Iris pigment epithelial cell (primary cell): ENCODE results near the gene NOXO1.
"Not testable (repeated sequence)": the region's sequence is repeated elsewhere in the genome, so short reads cannot be mapped to it uniquely, and the experiment has no call there.

ENCODE experiments used
- DNase-seq: peaks from one replicate; pipeline ENCODE4 v3.0.0-alpha.2; 2011; ENCODE audit warnings: low read depth

Gene NOXO1

DNA sequence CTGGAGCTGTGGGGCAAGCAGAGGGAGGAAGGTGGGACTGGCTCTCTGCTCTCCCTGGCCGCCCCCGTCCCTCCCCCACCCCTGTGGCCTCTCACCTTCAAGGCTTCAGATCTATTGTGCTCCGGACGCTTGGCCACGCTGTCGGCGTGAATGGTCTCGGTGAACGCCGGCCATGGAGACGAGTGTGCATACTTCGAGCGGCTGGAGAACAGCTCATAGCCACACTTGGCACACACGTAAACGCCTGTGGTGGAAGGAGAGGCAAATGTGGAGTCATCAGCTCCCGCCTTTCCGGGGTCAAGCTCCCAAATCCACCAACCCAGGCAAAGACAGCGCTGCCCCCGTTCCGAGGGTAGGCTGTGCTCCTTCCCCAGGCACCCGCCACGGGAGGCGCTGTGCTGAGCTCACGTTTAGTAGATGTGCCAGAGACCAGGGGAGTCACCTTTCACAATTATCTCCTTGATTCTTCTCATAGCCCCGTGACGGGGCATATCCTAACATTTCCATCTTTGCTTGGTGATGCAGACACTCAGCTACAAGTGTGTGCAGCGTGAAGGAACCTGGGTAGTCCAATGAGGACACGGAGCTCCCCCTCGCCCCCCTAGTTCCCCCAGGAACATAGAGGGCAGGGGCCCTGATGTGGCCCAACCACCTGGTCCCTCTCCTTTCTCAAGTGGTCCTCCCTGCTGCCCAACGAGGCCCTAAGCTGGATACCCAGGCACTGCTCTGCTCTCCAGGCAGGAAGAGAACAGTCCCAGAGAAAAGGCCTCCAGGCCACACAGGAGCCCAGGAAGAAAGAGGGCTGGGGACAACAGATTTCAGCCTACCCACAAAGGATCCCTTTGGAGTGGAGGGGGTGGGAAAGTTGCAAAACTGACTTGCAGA, 39.9 kb downstream of the NOXO1 start:
- peak; percentile 63 for DNase-seq

DNA sequence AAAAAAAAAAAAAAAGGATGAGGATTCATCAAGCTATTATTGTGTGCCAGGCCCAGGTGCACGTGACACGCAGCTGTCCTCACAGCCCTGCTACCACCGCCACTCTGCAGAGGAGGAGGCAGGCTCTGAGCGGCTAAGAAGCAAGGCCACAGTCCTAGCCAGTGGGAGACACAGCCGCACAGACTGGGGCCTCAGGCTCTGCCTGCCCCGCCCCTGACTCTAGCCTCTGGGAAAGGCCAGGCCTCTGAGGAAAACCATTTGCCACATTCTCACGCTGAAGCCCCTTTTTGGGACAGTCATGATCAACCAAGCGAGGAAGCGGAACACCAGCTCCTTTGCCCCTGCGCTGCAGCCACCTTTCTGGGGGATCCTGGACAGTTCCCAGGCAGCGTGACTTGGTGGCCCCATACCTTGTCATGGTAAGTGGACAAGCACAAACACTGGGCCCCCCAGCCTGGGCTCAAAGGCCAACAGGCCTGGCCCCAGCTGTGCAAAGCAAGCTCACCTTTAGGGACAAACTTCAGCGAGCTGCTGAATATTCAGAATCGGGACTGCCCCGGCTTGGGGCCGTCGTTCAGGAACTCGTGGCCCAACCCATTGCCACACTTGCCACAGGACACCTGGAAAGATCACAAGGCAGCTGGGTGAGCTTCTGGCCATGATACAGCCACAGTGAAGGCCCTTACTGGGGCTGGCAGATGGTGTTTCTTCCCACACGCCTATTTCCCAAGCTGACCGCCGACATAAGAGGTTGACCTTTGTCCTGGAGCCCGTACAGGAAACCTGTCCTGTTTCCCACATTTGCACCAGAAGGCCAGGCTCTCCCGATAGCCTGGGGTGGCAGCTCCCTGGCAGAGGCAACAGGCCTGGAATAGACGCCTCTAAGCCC, 40.8 kb downstream of the NOXO1 start:
- no peak for DNase-seq

DNA sequence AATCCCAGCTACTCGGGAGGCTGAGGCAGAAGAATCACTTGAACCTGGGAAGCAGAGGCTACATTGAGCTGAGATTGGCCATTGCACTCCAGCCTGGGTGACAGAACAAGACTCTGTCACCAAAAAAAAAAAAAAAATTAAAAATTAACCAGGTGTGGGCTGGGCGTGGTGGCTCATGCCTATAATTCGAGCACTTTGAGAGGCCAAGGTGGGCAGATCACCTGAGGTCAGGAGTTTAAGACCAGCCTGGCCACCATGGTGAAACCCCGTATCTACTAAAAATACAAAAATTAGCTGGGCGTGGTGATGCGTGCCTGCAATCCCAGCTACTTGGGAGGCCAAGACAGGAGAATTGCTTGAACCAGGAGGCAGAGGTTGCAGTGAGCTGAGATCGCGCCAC, 41.4 kb downstream of the NOXO1 start:
- DNase-seq: not testable (repeated sequence)

DNA sequence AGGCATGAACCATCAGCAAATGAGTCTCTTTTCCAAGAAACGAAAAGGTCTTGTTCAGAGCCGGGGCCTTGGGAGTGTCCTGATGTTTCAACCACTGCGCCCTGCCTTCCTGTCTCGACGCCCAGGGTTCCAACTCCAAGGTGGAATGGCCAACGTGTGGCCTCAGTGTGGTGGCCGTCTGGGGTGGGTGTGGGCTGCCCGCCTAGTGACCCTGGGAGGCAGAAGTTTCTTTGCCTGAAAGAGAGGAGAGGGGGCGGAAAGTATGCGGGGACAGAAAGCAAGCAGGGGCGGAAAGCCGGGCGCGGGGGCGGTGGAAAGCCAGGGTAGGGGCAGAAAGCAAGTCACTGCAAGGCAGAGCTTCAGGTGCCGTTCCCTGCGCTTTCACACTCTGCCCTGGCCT, 42.4 kb downstream of the NOXO1 start:
- DNase-seq: no peak

DNA sequence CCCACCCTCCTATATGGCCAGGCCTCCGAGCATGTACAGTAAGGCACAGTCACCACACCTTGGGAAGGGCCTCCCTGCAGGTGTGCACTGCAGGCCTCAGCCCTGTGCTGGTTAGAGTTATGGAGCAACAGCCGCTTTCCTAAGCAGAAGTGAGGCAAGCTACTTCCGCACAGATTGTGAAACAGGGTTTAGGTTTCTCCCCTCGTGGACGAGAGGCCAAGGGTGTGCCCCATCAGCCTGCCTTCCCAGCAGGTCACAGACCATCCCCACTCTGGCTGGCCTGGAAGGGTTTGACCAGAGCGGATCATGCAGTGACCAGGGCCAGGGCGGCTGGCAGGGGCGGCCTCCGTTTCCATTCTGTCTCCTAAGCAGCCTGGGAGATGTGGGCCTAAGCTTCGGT, 43.0 kb downstream of the NOXO1 start:
- DNase-seq: no peak

DNA sequence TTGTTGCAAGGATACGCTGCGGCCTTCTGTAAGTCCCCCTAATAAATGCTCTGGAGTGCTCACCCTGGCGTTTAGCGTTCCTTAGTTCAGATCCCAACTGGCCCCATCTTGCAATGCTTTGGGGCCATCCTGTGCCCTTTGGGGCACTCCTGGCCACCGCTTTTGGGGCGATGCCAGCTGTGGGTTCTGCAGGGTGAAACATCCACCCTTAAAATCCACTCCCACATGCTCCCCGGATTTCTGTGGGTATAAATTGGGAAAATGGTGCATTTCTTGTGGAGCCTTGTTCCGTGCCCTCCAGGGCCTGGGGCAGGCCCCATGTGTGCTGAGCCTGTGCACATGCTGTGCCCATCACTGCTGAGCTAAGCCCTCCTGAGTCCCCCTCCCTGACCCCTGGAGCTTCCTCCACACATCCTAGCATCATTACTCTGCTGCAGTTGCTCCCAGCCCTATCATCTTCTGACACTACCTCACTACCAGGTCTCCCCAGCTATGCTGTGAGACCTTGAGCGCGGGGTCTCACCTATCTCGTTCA, 44.3 kb downstream of the NOXO1 start:
- no peak for DNase-seq

DNA sequence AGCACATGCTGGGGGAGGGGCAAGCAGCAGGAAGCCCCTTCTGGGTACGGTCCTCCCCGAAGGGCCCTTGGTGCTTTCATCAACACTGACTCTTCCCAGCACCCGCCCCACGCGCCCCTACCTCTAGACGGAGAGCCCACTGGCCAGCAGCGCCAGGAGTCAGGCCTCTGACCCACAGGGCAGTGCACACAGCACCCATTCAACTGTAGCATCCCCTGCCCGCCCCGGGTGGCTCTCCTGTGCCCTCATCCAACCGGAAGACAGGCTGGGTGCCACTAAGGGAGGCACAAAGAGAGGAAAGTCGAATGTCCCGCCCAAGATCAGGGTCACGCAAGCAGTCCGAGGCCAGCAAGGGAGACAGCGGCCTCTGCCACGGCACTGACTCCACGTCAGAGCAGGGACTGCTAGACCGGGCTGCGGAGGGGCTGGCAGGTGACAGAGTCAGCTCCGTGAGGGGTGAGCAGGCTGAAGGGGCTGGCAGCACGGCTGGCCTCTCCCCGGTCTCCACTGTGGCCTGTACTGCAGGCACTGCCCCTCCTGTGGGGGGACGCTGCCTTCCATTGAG, 48.1 kb downstream of the NOXO1 start:
- DNase-seq: no peak

DNA sequence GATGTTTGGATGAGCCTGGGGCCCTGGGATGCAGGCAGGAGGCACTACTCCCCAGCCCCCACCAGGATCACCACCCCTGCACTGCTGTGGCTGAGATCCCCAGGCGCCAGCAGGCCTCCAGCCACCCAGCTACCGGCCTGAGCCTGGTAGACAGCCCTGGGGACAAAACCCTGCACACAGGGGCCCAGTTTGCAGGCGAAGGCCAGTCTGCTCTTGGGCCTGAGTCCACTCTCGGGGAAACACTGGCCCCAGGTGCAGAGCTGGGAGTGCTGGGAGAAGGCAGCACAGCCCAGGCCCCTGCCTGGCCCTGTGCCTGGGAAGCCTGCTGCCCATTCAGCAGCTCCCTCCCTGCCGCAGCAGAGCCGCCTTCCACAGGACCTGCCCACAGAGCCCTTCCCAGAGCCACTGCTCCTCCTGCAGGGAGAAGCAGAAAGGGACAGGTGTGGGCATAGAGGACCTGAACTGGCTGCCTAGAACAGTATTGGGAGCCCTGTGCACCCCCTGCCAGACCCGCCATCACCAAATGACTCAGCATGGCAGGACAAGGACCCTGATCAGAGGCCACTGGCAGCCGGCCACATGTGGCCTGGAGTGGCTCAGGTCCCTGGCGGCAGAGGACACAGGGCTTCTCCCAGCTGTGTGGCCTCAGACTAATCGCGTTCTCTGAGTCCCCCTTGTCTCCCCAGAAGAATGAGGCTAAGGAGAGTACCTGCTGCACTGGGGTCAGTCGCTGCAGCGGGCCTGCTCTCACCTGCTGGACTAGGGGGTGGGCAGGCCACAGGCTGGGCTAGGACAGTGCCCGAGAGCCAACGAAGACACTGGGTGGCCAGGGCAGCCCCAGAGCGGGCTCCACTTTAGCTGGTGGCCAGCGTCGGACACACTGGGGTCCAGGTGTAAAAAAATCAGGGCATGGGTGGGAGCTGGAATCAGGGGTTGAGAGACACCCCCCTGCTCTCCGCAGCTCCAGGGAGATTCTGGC, 48.9 kb downstream of the NOXO1 start:
- peak; percentile 10 for DNase-seq

DNA sequence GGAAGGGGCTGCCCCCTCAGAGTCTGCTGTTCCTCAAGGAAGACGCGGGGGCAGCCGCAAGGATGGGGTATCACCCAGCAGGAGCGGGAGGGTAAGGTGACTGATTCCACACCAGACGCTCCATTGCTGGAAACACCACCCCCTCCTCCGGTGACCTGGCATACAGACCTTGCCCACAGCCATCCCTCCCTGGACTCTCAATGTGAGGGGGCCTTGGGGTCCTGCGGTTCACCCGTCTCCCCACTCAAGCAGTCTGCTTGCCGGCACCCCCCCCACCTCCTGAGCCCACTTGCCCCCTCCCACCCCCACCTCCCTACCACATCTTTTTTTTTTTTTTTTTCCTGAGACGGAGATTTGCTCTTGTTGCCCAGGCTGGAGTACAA, 50.9 kb downstream of the NOXO1 start:
- DNase-seq: no peak

DNA sequence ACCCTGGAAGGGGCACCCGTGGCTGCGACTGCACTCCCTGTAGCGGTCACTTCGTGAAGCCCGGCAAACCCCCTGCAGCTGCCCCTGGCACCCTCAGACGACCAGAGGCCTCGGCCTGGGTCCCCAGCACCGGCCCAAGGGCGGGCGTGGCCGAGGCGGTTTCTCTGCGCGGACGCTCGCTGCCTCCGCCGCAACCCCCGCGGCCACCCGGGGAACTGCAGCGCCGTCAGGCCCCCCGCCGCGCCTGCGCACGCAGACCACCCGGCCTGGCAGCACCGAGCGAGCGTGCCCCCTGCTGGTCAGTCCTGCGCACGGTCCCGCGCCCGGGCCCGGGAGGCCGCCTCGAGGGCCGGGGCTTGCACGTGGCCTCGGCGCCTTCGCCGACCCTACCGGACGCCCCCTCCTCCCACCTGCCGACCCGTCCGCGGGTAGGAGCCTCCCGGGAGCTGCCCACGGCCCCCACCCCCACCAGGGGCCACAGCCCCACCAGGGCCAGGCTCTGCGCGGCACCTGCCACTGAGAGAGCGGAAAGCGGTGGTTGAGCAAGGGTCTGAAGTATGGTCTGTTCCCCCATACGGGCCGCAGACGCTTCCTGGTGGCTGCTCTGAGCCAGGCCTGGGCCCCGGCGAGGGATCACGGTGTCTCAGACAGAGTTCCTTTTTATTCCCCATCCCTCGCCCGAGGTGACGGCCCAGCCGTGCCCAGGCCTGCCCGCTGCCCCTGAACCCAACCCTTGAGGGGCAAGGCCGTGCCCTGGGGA, 51.5 kb downstream of the NOXO1 start:
- peak; percentile 76 for DNase-seq

DNA sequence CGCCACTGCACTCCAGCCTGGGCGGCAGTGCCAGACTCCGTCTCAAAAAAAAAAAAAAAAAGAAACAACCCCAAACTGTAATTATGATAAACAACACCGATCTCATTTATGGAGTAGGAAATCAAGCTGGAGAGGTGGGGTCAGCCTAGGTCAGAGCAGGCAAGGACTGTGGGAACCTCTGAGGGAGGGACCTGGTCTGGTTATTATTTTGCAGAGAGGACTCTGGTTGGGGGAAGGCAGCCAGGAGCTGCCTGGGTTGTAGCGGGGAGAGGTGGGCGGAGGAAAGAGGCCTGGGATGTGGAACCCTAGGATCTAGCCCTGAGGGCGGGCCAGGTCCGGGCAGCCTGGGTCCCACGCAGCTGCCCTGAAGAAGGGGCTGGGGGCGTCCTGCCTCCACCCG, 52.2 kb downstream of the NOXO1 start:
- no peak for DNase-seq
